HepG2 (cell line): ENCODE data around the gene APC2. TPM values are rescaled to one million over a fixed set of nuclear protein-coding genes. Genes with fewer than 3 reads are reported as not detected.

ENCODE experiments used
- BCL6 ChIP-seq: IDR thresholded peaks from 2 replicates; pipeline ENCODE4 v1.6.1; 2016; ENCODE audit warnings: missing genetic modification reagents, missing compliant biosample characterization
- HNRNPH1 ChIP-seq: fragments of 200-400 bp; formaldehyde crosslinking; optimal IDR thresholded peaks from 2 replicates; pipeline ENCODE3; 2017; ENCODE audit warnings: mild to moderate bottlenecking, low read depth, low read length
- MAF1 ChIP-seq: sonication (generic); formaldehyde crosslinking; IDR thresholded peaks from 2 replicates; pipeline ENCODE4 v1.5.0; 2020; ENCODE audit warnings: missing genetic modification reagents, borderline replicate concordance
- MBD4 ChIP-seq: IDR thresholded peaks from 2 replicates; pipeline ENCODE4 v1.6.1; 2012; ENCODE audit warnings: low read length, inconsistent platforms, borderline replicate concordance
- MTA3 ChIP-seq: sonication (generic); formaldehyde crosslinking; IDR thresholded peaks from 2 replicates; pipeline ENCODE4 v1.4.0; 2020; ENCODE audit warnings: missing genetic modification reagents
- NFYB ChIP-seq: sonication (generic); formaldehyde crosslinking; IDR thresholded peaks from 2 replicates; pipeline ENCODE4 v1.4.0; 2020; ENCODE audit warnings: missing genetic modification reagents
- NFYC ChIP-seq: IDR thresholded peaks from 2 replicates; pipeline ENCODE4 v1.6.1; 2016; ENCODE audit warnings: missing genetic modification reagents, missing compliant biosample characterization
- SAP130 ChIP-seq: IDR thresholded peaks from 2 replicates; pipeline ENCODE4 v1.6.1; 2016; ENCODE audit warnings: low read depth
- SMARCC2 ChIP-seq: fragments of 450-650 bp; IDR thresholded peaks from 2 replicates; pipeline ENCODE4 v1.6.1; 2017; ENCODE audit warnings: antibody characterized with exemption, mild to moderate bottlenecking
- TEAD2 ChIP-seq: sonication (generic); formaldehyde crosslinking; IDR thresholded peaks from 2 replicates; pipeline ENCODE4 v1.9.0; 2021; ENCODE audit warnings: missing genetic modification reagents
- ZEB1 ChIP-seq: IDR thresholded peaks from 2 replicates; pipeline ENCODE4 v1.6.1; 2012; ENCODE audit warnings: mild to moderate bottlenecking, low read depth, inconsistent platforms; ENCODE audit not compliant: insufficient replicate concordance
- ZFP1 ChIP-seq: IDR thresholded peaks from 2 replicates; pipeline ENCODE4 v1.6.1; 2016
- ZFP36L1 ChIP-seq: sonication (generic); formaldehyde crosslinking; IDR thresholded peaks from 2 replicates; pipeline ENCODE4 v1.8.0; 2022; ENCODE audit warnings: mild to moderate bottlenecking, missing genetic modification reagents, moderate library complexity
- ZNF549 ChIP-seq: sonication (generic); formaldehyde crosslinking; IDR thresholded peaks from 2 replicates; pipeline ENCODE4 v1.5.0; 2020; ENCODE audit warnings: missing genetic modification reagents
- ZNF619 ChIP-seq: sonication (generic); formaldehyde crosslinking; IDR thresholded peaks from 2 replicates; pipeline ENCODE4 v1.4.0; 2020; ENCODE audit warnings: mild to moderate bottlenecking, missing genetic modification reagents
- ZNF781 ChIP-seq: sonication (generic); formaldehyde crosslinking; IDR thresholded peaks from 2 replicates; pipeline ENCODE4 v1.5.1; 2020; ENCODE audit warnings: borderline replicate concordance, mild to moderate bottlenecking, missing genetic modification reagents; ENCODE audit errors: not compliant biosample characterization
- ZNF841 ChIP-seq: sonication (generic); formaldehyde crosslinking; IDR thresholded peaks from 2 replicates; pipeline ENCODE4 v1.8.1; 2023; ENCODE audit warnings: missing genetic modification reagents, borderline replicate concordance
- polyA plus RNA-seq, 8 experiments: library from polyadenylated mRNA; depleted of rRNA in 3 of 8; stranded (reverse) in 7 of 8; unstranded in 1 of 8; fragments of >200 nt; fragmentation: Illumina TruSeq in 4 of 8; extraction: Trizol in 4 of 8; gene quantifications; 2 replicates each; pipeline versions ENCODE4 v1.2.1 to v1.2.3, GENCODE V29; 2011 to 2016; ENCODE audit warnings: low read depth in 4 of 8, missing spikeins in 1 of 8, mixed read lengths in 1 of 8; ENCODE audit not compliant: insufficient read depth in 1 of 8
- total RNA-seq, 5 experiments: library from RNA; depleted of rRNA; stranded (reverse); fragments of >200 nt; fragmentation: Illumina TruSeq; extraction: Trizol; gene quantifications; 2 replicates each; pipeline ENCODE4 v1.2.3, GENCODE V29; 2016; ENCODE audit warnings: low read depth in 1 of 5
- TF ChIP-seq, protein P1 (sequence below): sonication (generic); formaldehyde crosslinking; IDR thresholded peaks from 2 replicates; pipeline ENCODE4 v1.8.1; 2023; ENCODE audit warnings: missing genetic modification reagents, inconsistent platforms, borderline replicate concordance
- TF ChIP-seq, protein P2 (sequence below): sonication (generic); formaldehyde crosslinking; conservative IDR thresholded peaks from 2 replicates; pipeline ENCODE4 v1.4.0; 2020; ENCODE audit warnings: missing genetic modification reagents
- TF ChIP-seq, protein P3 (sequence below): sonication (generic); formaldehyde crosslinking; IDR thresholded peaks from 2 replicates; pipeline ENCODE4 v1.5.0; 2020; ENCODE audit warnings: missing genetic modification reagents, mild to moderate bottlenecking, borderline replicate concordance
- TF ChIP-seq, protein P4 (sequence below): sonication (generic); formaldehyde crosslinking; IDR thresholded peaks from 2 replicates; pipeline ENCODE4 v1.4.0; 2020; ENCODE audit warnings: missing genetic modification reagents
- TF ChIP-seq, protein P5 (sequence below): sonication (generic); formaldehyde crosslinking; IDR thresholded peaks from 2 replicates; pipeline ENCODE4 v1.4.0; 2020; ENCODE audit warnings: missing genetic modification reagents
- TF ChIP-seq, protein P6 (sequence below): sonication (generic); formaldehyde crosslinking; IDR thresholded peaks from 2 replicates; pipeline ENCODE4 v1.4.0; 2020; ENCODE audit warnings: missing genetic modification reagents

Gene APC2
- total and polyA plus RNA-seq, 2 of the 13 experiments (the other 11 are each of a cell fraction or from before 2014, with no cell fraction given), result 0.08 to 0.22 TPM

DNA sequence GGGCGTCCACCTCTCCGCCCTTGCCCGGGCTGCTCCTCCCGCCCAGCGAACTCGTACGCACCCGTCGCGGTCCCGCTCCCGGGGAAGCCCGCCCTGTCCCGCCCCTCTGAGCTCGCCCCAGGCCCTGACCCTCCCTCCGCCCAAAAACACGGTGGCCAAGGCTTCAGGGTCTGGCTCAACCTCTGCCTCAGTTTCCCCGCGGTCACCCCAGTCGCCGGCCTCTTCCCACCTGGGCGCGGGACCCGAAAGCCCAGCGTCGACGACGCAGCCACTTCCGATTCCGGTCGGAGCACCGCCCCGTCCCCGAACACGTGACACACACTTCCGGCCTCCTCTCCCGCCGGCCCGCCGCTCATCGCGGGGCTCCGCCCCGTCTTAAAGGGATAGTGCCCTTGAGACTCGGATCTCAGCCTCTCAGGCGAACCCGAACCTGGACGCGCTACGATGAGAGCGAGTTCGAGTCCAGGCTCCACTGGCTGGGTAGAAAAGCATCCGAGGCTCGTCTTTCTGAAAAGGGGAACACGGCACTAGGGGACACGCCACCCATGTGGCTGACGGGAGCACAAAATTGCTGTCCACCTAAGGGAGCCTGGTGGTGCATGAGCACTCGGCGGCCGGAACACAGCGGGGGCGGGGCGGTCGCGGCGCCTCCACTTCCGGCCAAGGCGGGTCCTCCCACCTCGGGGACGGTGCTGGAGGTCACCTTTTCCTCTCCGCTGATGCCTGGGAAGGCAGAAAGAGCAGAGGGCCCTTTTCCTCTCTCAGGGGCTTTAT lies 29.2 kb downstream of the APC2 start, which contains the start of gene C19orf25 (continued):
- TF ChIP-seq, protein P1, sequence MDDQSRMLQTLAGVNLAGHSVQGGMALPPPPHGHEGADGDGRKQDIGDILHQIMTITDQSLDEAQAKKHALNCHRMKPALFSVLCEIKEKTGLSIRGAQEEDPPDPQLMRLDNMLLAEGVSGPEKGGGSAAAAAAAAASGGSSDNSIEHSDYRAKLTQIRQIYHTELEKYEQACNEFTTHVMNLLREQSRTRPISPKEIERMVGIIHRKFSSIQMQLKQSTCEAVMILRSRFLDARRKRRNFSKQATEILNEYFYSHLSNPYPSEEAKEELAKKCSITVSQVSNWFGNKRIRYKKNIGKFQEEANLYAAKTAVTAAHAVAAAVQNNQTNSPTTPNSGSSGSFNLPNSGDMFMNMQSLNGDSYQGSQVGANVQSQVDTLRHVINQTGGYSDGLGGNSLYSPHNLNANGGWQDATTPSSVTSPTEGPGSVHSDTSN (CRISPR knock-in tag), result no peak
- TF ChIP-seq NFYB (CRISPR knock-in tag) (no peak; the same call in 1 of the 2 replicates), ZNF549 (CRISPR knock-in tag) (no peak), ZNF619 (CRISPR knock-in tag) (peak; percentile 46; the same call in 1 of the 2 replicates), ZNF841 (no peak), BCL6 (CRISPR knock-in tag) (no peak; the same call in 1 of the 2 replicates), HNRNPH1 (no peak), MAF1 (CRISPR knock-in tag) (no peak), MTA3 (CRISPR knock-in tag) (no peak), NFYC (CRISPR knock-in tag) (0 out of 2 replicates have a peak, but pooled peaks have one; percentile 19), ZFP1 (CRISPR knock-in tag) (no peak; the same call in 1 of the 2 replicates), SMARCC2 (no peak), ZNF781 (CRISPR knock-in tag) (peak; percentile 74), ZEB1 (no peak), ZFP36L1 (no peak), SAP130 (CRISPR knock-in tag) (peak; percentile 94), MBD4 (no peak), TEAD2 (CRISPR knock-in tag) (no peak)
- TF ChIP-seq, protein P2, sequence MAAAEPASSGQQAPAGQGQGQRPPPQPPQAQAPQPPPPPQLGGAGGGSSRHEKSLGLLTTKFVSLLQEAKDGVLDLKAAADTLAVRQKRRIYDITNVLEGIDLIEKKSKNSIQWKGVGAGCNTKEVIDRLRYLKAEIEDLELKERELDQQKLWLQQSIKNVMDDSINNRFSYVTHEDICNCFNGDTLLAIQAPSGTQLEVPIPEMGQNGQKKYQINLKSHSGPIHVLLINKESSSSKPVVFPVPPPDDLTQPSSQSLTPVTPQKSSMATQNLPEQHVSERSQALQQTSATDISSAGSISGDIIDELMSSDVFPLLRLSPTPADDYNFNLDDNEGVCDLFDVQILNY, result peak; percentile 57; the same call in 1 of the 2 replicates
- TF ChIP-seq, protein P3, sequence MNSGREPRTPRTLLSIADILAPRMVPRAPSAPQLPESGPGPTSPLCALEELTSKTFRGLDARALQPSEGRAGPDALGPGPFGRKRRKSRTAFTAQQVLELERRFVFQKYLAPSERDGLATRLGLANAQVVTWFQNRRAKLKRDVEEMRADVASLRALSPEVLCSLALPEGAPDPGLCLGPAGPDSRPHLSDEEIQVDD (CRISPR knock-in tag), result 0 out of 2 replicates have a peak, but pooled peaks have one; percentile 54
- TF ChIP-seq, protein P4, sequence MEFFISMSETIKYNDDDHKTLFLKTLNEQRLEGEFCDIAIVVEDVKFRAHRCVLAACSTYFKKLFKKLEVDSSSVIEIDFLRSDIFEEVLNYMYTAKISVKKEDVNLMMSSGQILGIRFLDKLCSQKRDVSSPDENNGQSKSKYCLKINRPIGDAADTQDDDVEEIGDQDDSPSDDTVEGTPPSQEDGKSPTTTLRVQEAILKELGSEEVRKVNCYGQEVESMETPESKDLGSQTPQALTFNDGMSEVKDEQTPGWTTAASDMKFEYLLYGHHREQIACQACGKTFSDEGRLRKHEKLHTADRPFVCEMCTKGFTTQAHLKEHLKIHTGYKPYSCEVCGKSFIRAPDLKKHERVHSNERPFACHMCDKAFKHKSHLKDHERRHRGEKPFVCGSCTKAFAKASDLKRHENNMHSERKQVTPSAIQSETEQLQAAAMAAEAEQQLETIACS, result no peak
- TF ChIP-seq, protein P5, sequence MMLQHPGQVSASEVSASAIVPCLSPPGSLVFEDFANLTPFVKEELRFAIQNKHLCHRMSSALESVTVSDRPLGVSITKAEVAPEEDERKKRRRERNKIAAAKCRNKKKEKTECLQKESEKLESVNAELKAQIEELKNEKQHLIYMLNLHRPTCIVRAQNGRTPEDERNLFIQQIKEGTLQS (CRISPR knock-in tag), result no peak
- TF ChIP-seq, protein P6, sequence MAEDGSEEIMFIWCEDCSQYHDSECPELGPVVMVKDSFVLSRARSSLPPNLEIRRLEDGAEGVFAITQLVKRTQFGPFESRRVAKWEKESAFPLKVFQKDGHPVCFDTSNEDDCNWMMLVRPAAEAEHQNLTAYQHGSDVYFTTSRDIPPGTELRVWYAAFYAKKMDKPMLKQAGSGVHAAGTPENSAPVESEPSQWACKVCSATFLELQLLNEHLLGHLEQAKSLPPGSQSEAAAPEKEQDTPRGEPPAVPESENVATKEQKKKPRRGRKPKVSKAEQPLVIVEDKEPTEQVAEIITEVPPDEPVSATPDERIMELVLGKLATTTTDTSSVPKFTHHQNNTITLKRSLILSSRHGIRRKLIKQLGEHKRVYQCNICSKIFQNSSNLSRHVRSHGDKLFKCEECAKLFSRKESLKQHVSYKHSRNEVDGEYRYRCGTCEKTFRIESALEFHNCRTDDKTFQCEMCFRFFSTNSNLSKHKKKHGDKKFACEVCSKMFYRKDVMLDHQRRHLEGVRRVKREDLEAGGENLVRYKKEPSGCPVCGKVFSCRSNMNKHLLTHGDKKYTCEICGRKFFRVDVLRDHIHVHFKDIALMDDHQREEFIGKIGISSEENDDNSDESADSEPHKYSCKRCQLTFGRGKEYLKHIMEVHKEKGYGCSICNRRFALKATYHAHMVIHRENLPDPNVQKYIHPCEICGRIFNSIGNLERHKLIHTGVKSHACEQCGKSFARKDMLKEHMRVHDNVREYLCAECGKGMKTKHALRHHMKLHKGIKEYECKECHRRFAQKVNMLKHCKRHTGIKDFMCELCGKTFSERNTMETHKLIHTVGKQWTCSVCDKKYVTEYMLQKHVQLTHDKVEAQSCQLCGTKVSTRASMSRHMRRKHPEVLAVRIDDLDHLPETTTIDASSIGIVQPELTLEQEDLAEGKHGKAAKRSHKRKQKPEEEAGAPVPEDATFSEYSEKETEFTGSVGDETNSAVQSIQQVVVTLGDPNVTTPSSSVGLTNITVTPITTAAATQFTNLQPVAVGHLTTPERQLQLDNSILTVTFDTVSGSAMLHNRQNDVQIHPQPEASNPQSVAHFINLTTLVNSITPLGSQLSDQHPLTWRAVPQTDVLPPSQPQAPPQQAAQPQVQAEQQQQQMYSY (CRISPR knock-in tag), result no peak
